ENCODE data around the gene AUTS2. TPM values are rescaled to one million over a fixed set of nuclear protein-coding genes. Genes with fewer than 3 reads are reported as not detected.

Gene AUTS2
- total and polyA plus RNA-seq, 2 of the 8 experiments (the other 6 are each of a cell fraction or from before 2014, with no cell fraction given): 25.9 to 101 TPM

DNA sequence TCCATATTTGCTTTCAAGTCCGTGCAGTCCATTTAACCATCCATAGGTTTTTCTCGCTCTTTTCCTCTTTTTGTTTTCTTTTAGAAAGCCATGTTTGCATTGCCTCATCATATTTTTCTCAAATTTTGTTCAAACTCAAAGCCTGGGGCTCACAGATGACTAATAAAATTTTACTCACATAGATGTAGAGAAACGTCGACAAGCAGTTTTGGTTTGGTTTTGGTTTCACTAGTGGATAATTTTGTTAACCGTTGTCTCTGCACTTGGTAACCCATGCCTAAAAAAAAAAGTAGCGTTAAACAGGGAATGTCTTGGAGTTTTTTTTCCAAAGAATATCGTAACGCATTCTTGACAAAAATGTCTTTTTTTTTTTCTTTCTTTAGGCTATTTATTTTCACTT lies 1189.5 kb downstream of the AUTS2 start:
- 90% methylated on average over 8 of the region's 8 CpGs; no CpG with 5 or more reads in 1 of the 2 experiments for WGBS, 2 experiments (ENCODE audit: extremely low coverage in 1 of 2, insufficient coverage in 1 of 2, insufficient read length in 1 of 2, insufficient replicate concordance in 2 of 2, low coverage in 1 of 2, low lambda C conversion rate in 2 of 2, missing lambda C conversion rate in 1 of 2)
- TF ChIP-seq NANOG (IDR thresholded peaks at IDR 0.05; ENCODE audit: insufficient read depth, low read depth, low read length, poor library complexity, severe bottlenecking): no peak
- no peak for TF ChIP-seq RFX5 (IDR thresholded peaks at IDR 0.05; ENCODE audit: borderline replicate concordance, low read depth, low read length)
- TF ChIP-seq ZNF274 (IDR thresholded peaks at IDR 0.05; ENCODE audit: borderline replicate concordance, extremely low read depth, low read length): no peak
- no peak for TF ChIP-seq CTBP2 (IDR thresholded peaks at IDR 0.05; ENCODE audit: borderline replicate concordance, insufficient read depth, insufficient read length, low read length)
- no peak for TF ChIP-seq SIN3A (conservative IDR thresholded peaks at IDR 0.05 in 1 of 2, IDR thresholded peaks at IDR 0.05 in 1 of 2; ENCODE audit: low read depth in 1 of 2, low read length in 2 of 2)
- TF ChIP-seq EZH2 (IDR thresholded peaks at IDR 0.05; ENCODE audit: low read depth, low read length, severe bottlenecking): no peak
- TF ChIP-seq RNF2 (IDR thresholded peaks at IDR 0.05; ENCODE audit: borderline replicate concordance, low read depth, low read length, missing control alignments, poor library complexity, severe bottlenecking): no peak
- TF ChIP-seq POLR2A (IDR thresholded peaks at IDR 0.05; ENCODE audit: control extremely low read depth in 1 of 2, low read depth in 2 of 2, low read length in 2 of 2): no peak
- TF ChIP-seq TEAD4 (IDR thresholded peaks at IDR 0.05; ENCODE audit: low read depth, low read length): no peak
- no peak for TF ChIP-seq SAP30 (IDR thresholded peaks at IDR 0.05; ENCODE audit: insufficient read depth, insufficient replicate concordance, low read length)
- TF ChIP-seq BACH1 (IDR thresholded peaks at IDR 0.05; ENCODE audit: low read length): no peak
- no peak for TF ChIP-seq YY1 (IDR thresholded peaks at IDR 0.05; ENCODE audit: low read depth, low read length)

More for the DNA sequence above, 1189.5 kb downstream of the AUTS2 start:
- Histone ChIP-seq H3K23ac (ENCODE audit: insufficient read length) (no peak overlapping the region), H3K27ac (ENCODE audit: low read depth, low read length) (no peak overlapping the region), H2AFZ (ENCODE audit: low read length) (no peak overlapping the region), H2BK5ac (ENCODE audit: low read depth, low read length) (no peak overlapping the region), H3K4ac (replicated peaks; ENCODE audit: insufficient read length, low read depth, low read length) (no peak overlapping the region), H3K4me2 (ENCODE audit: insufficient read depth in 1 of 2, low read depth in 2 of 2, low read length in 2 of 2) (no peak overlapping the region), H3K9me3 (ENCODE audit: insufficient read depth in 2 of 2, low read depth in 1 of 2, low read length in 1 of 2) (no peaks in the 10 kb centered on the region), H2BK12ac (ENCODE audit: low read depth, low read length) (no peak overlapping the region), H3K4me1 (replicated peaks in 1 of 4; ENCODE audit: control insufficient read depth in 3 of 4, insufficient read depth in 4 of 4, low read length in 3 of 4) (no peaks in the 10 kb centered on the region; a peak in 1 of 7 replicates), H3K27me3 (replicated peaks in 1 of 4; ENCODE audit: control insufficient read depth in 3 of 4, extremely low read depth in 1 of 4, insufficient read depth in 3 of 4, low read length in 3 of 4) (no peaks in the 10 kb centered on the region), H4K5ac (ENCODE audit: insufficient read length, low read depth, low read length) (no peak overlapping the region), H2BK120ac (replicated peaks; ENCODE audit: low read depth, low read length) (no peak overlapping the region), H3K18ac (ENCODE audit: extremely low read depth, low read length) (no peak overlapping the region), H3K79me2 (ENCODE audit: control insufficient read depth in 1 of 2, insufficient read depth in 2 of 2, low read length in 2 of 2) (peaks cover 0 to 2% of the 10 kb centered on the region in 2 experiments; a peak in 1 of 4 replicates), H3K9ac (replicated peaks in 1 of 4; ENCODE audit: extremely low read depth in 1 of 4, low read depth in 3 of 4, low read length in 3 of 4) (no peak overlapping the region), H2AK5ac (ENCODE audit: low read depth, low read length) (no peak overlapping the region), H4K91ac (replicated peaks; ENCODE audit: insufficient read length, low read length) (no peak overlapping the region), H2BK20ac (ENCODE audit: low read length) (no peak overlapping the region), H2BK15ac (ENCODE audit: low read length) (no peak overlapping the region), H3K4me3 (ENCODE audit: extremely low read depth in 1 of 4, insufficient read depth in 2 of 4, low read depth in 3 of 4, low read length in 4 of 4) (no peak overlapping the region), H3K56ac (replicated peaks; ENCODE audit: insufficient read length, low read depth, low read length) (no peak overlapping the region), H3K36me3 (ENCODE audit: control insufficient read depth in 2 of 4, insufficient read depth in 4 of 4, low read length in 3 of 4) (peaks cover 50 to 100% (median 82%) of the 10 kb centered on the region in 4 experiments), H4K8ac (ENCODE audit: extremely low read depth, insufficient read depth, low read length) (no peak overlapping the region), H3K14ac (ENCODE audit: insufficient read length) (no peak overlapping the region), H3K23me2 (ENCODE audit: low read depth, low read length) (no peaks in the 10 kb centered on the region), H4K20me1 (replicated peaks in 1 of 2; ENCODE audit: control insufficient read depth in 1 of 2, insufficient read depth in 2 of 2, low read length in 2 of 2) (peaks cover 0 to 5% of the 10 kb centered on the region in 2 experiments), H3K79me1 (ENCODE audit: low read depth, low read length) (no peaks in the 10 kb centered on the region)
- ChIA-PET CTCF (ENCODE audit: partially characterized antibody) (interaction anchor here (6.3 kb wide), 1 partner anchor 12 kb away, joined by 46 read pairs; no protein-coding TSS in a partner anchor), POLR2A (ENCODE audit: partially characterized antibody) (no interaction called here)
- FAIRE-seq: no peak
- no peak for DNase-seq (ENCODE audit: low read depth in 1 of 2, low spot score in 2 of 2)
